NCI-H524 treated with DMSO at 0.1 percent for 48 hours (cell line): ENCODE measurements around the gene CCDC93.

Experiments
- DNase-seq: peaks from one replicate; lab custom pipeline; 2025; lab: John Stamatoyannopoulos, UW

Gene CCDC93

GRCh38 chr2:117917223-117917917 is 96.5 kb downstream of the CCDC93 start:
- no peak for DNase-seq

DNA sequence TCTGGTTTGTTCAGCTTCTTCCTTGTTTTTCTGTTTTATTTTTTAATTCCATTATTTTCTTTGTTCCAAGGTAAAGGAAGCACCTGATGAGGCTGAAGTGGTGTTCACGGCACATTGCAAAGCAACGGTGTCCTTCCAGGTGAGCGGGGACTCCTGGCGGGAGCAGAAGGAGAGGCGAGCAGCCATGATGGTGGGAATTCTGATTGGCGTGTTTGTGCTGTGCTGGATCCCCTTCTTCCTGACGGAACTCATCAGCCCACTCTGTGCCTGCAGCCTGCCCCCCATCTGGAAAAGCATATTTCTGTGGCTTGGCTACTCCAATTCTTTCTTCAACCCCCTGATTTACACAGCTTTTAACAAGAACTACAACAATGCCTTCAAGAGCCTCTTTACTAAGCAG is 110.9 kb downstream of the CCDC93 start:
- no peak for DNase-seq

- no peak for DNase-seq
These were observed 125.0 kb downstream of the CCDC93 start for GRCh38 chr2:117888897-117889296.

- no peak for DNase-seq
These were observed 128.6 kb downstream of the CCDC93 start for GRCh38 chr2:117885308-117885707.

DNA sequence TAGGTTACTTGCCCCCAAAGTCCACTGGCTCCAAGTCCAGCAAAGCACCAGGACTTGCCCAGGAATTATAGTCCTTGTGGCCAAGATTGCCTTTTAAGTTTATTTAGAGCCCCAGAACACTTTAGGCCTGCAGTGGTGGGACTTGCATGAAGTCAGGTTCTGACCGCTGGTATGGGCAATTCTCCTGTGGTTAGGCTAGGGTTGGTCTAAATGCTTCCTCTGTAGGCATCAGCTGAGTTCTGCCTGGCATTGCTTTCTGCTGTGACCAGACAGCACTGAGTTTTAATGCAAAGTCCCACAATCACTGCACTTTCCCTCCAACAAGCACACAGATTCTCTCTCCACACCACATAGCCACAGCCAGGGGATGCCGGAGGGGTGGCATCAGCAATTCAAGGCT is 134.9 kb downstream of the CCDC93 start:
- DNase-seq: no peak

- no peak for DNase-seq
These were observed 138.1 kb downstream of the CCDC93 start for GRCh38 chr2:117875786-117876185.
